ENCODE results near the gene ING4.
A peak's percentile ranks its signal among the peaks of the same experiment; 100 is the strongest.

ING4 gene

GRCh38 chr12:6605421-6606330 lies 57.2 kb downstream of the ING4 start:
- Mint-ChIP-seq H3K27me3 (no peaks in the 10 kb centered on the region), H3K27ac (peak overlapping the region in 1 of 2 donors; percentile 89), H3K4me1 (ENCODE audit: low read depth in 2 of 2) (peaks cover 40 to 52% of the 10 kb centered on the region in 2 donors), H3K4me3 (no peak overlapping the region), H3K36me3 (ENCODE audit: insufficient read depth) (peaks cover 41% of the 10 kb centered on the region), H3K9me3 (no peaks in the 10 kb centered on the region)
- DNase-seq: peak; percentile 51
- peak; percentile 52 for ATAC-seq (replicated peaks)

GRCh38 chr12:6604259-6605029 lies 58.5 kb downstream of the ING4 start:
- Mint-ChIP-seq H3K27ac (peak overlapping the region in 1 of 2 donors; percentile 89), H3K27me3 (no peaks in the 10 kb centered on the region), H3K36me3 (ENCODE audit: insufficient read depth) (peaks cover 53% of the 10 kb centered on the region), H3K4me1 (ENCODE audit: low read depth in 2 of 2) (peaks cover 40 to 52% of the 10 kb centered on the region in 2 donors), H3K4me3 (no peak overlapping the region), H3K9me3 (no peaks in the 10 kb centered on the region)
- no peak for DNase-seq
- ATAC-seq (replicated peaks): no peak

GRCh38 chr12:6603095-6603567 lies 59.8 kb downstream of the ING4 start:
- H3K4me3 Mint-ChIP-seq: no peak overlapping the region
- H3K27ac Mint-ChIP-seq: peak overlapping the region in 1 of 2 donors; percentile 89

GRCh38 chr12:6602526-6602925 lies 60.4 kb downstream of the ING4 start:
- ATAC-seq (replicated peaks) (no peak), DNase-seq (no peak)
- H3K4me3 Mint-ChIP-seq: no peak overlapping the region
- no peaks in the 10 kb centered on the region for H3K27me3 Mint-ChIP-seq
- H3K4me1 Mint-ChIP-seq (ENCODE audit: low read depth in 2 of 2): peaks cover 40 to 52% of the 10 kb centered on the region in 2 donors
- peaks cover 73% of the 10 kb centered on the region for H3K36me3 Mint-ChIP-seq (ENCODE audit: insufficient read depth)
- peak overlapping the region in 1 of 2 donors; percentile 89 for H3K27ac Mint-ChIP-seq
- H3K9me3 Mint-ChIP-seq: no peaks in the 10 kb centered on the region

More at GRCh38 chr12:6603095-6603567, 59.8 kb downstream of the ING4 start:
- DNase-seq (no peak), ATAC-seq (replicated peaks) (no peak)
- no peaks in the 10 kb centered on the region for H3K9me3 Mint-ChIP-seq
- peaks cover 67% of the 10 kb centered on the region for H3K36me3 Mint-ChIP-seq (ENCODE audit: insufficient read depth)
- H3K27me3 Mint-ChIP-seq: no peaks in the 10 kb centered on the region
- peaks cover 40 to 52% of the 10 kb centered on the region in 2 donors for H3K4me1 Mint-ChIP-seq (ENCODE audit: low read depth in 2 of 2)
